Measurements from ENCODE around the gene CDK5. TPM values are rescaled to one million over a fixed set of nuclear protein-coding genes. Genes with fewer than 3 reads are reported as not detected.

CDK5 gene
- total and polyA plus RNA-seq, 9 donors, result 2.7 to 9.4 (median 4.1) TPM

GRCh38 chr7:151005566-151005965 is 52.1 kb downstream of the CDK5 start:
- no peaks in the 10 kb centered on the region for H3K27me3 ChIP-seq
- DNase-seq, result no peak
- no peak overlapping the region for H3K4me3 ChIP-seq
- H3K4me1 ChIP-seq (ENCODE audit: insufficient read depth), result peaks cover 4% of the 10 kb centered on the region
- H3K27ac ChIP-seq, result no peak overlapping the region
- H3K36me3 ChIP-seq, result no peaks in the 10 kb centered on the region
- TF ChIP-seq POLR2A (IDR thresholded peaks at IDR 0.05), result no peak
- TF ChIP-seq CTCF (IDR thresholded peaks at IDR 0.05), result no peak
- no peak for TF ChIP-seq EP300 (IDR thresholded peaks at IDR 0.05)
- no peaks in the 10 kb centered on the region for H3K9me3 ChIP-seq
- intact Hi-C loops (cut with DNase I), result loop anchor here in 1 of 4 donors (5.0 kb wide), 1 partner anchor 107 kb away; no protein-coding TSS in a partner anchor
- 66 to 72% (median 67%) methylated on average over 9 of the region's 9 CpGs for WGBS, 3 donors

Other genes with a start within 250 kb of the CDK5 start
- under 1 TPM in 2 of 7 donors, not detected in 5; 0.26 to 0.95 TPM for gene AOC1, start 205.4 kb downstream of the CDK5 start, total RNA-seq
- gene AOC1, start 205.4 kb downstream of the CDK5 start, polyA plus RNA-seq, result not detected
- gene KCNH2, start 79.6 kb downstream of the CDK5 start, total RNA-seq, result 10 to 100 TPM in 2 of 7 donors, 1 to 10 TPM in 5; 2.0 to 26.3 (median 8.0) TPM
- 1 to 10 TPM; 3.0 to 5.0 TPM for gene KCNH2, start 79.6 kb downstream of the CDK5 start, polyA plus RNA-seq
- 10 to 100 TPM in 1 of 7 donors, 1 to 10 TPM in 6; 2.9 to 26.0 (median 5.4) TPM for gene NOS3, start 66.9 kb downstream of the CDK5 start, total RNA-seq
- 1 to 10 TPM; 1.0 to 8.9 TPM for gene NOS3, start 66.9 kb downstream of the CDK5 start, polyA plus RNA-seq
- 1 to 10 TPM in 1 of 7 donors, under 1 TPM in 6; 0.18 to 1.0 (median 0.40) TPM for gene ATG9B, start 33.4 kb downstream of the CDK5 start, total RNA-seq
- gene ATG9B, start 33.4 kb downstream of the CDK5 start, polyA plus RNA-seq, result under 1 TPM; 0.03 to 0.19 TPM
- 10 to 100 TPM; 15.5 to 45.2 (median 29.1) TPM for gene ABCB8, start 29.4 kb downstream of the CDK5 start, total RNA-seq
- gene ABCB8, start 29.4 kb downstream of the CDK5 start, polyA plus RNA-seq, result 10 to 100 TPM in 1 of 2 donors, 1 to 10 TPM in 1; 6.1 to 14.7 TPM
- 1 to 10 TPM; 2.5 to 9.4 (median 4.5) TPM for gene ASIC3, start 9.4 kb downstream of the CDK5 start, total RNA-seq
- 1 to 10 TPM; 1.0 to 2.9 TPM for gene ASIC3, start 9.4 kb downstream of the CDK5 start, polyA plus RNA-seq
- gene SLC4A2, start 1.7 kb upstream of the CDK5 start, total RNA-seq, result 100 to 1,000 TPM in 4 of 7 donors, 10 to 100 TPM in 3; 55.6 to 127 (median 108) TPM
- 10 to 100 TPM; 10.5 to 53.2 TPM for gene SLC4A2, start 1.7 kb upstream of the CDK5 start, polyA plus RNA-seq
- 10 to 100 TPM; 58.0 to 93.3 (median 75.8) TPM for gene FASTK, start 22.9 kb upstream of the CDK5 start, total RNA-seq
- gene FASTK, start 22.9 kb upstream of the CDK5 start, polyA plus RNA-seq, result 10 to 100 TPM in 1 of 2 donors, 1 to 10 TPM in 1; 5.4 to 95.2 TPM
- gene TMUB1, start 25.6 kb upstream of the CDK5 start, total RNA-seq, result 10 to 100 TPM; 19.0 to 40.3 (median 33.8) TPM
- gene TMUB1, start 25.6 kb upstream of the CDK5 start, polyA plus RNA-seq, result 10 to 100 TPM in 1 of 2 donors, 1 to 10 TPM in 1; 1.9 to 28.8 TPM
- 100 to 1,000 TPM in 4 of 7 donors, 10 to 100 TPM in 3; 58.7 to 125 (median 101) TPM for gene AGAP3, start 28.6 kb upstream of the CDK5 start, total RNA-seq
- gene AGAP3, start 28.6 kb upstream of the CDK5 start, polyA plus RNA-seq, result 10 to 100 TPM; 22.3 to 77.4 TPM
- not detected for gene GBX1, start 109.8 kb upstream of the CDK5 start, total RNA-seq
- not detected for gene GBX1, start 109.8 kb upstream of the CDK5 start, polyA plus RNA-seq
- gene ASB10, start 129.4 kb upstream of the CDK5 start, total RNA-seq, result not detected
- not detected for gene ASB10, start 129.4 kb upstream of the CDK5 start, polyA plus RNA-seq
- gene H2BK1, start 152.6 kb upstream of the CDK5 start, total RNA-seq, result 1 to 10 TPM in 3 of 7 donors, not detected in 4; 1.0 to 1.3 (median 1.1) TPM
- under 1 TPM in 1 of 2 donors, not detected in 1; 0.36 TPM for gene H2BK1, start 152.6 kb upstream of the CDK5 start, polyA plus RNA-seq
- gene ABCF2, start 169.3 kb upstream of the CDK5 start, total RNA-seq, result 10 to 100 TPM; 20.5 to 40.3 (median 31.0) TPM
- gene ABCF2, start 169.3 kb upstream of the CDK5 start, polyA plus RNA-seq, result 10 to 100 TPM; 13.6 to 19.9 TPM
- gene CHPF2, start 174.6 kb upstream of the CDK5 start, total RNA-seq, result 10 to 100 TPM; 19.3 to 36.2 (median 28.5) TPM
- gene CHPF2, start 174.6 kb upstream of the CDK5 start, polyA plus RNA-seq, result 10 to 100 TPM in 1 of 2 donors, 1 to 10 TPM in 1; 8.4 to 18.8 TPM
- gene SMARCD3, start 190.8 kb upstream of the CDK5 start, total RNA-seq, result 100 to 1,000 TPM in 4 of 7 donors, 10 to 100 TPM in 3; 30.2 to 203 (median 101) TPM
- 10 to 100 TPM; 43.5 to 56.1 TPM for gene SMARCD3, start 190.8 kb upstream of the CDK5 start, polyA plus RNA-seq

All from ovary (tissue), 9 donors.